ENCODE data around the gene ETFBKMT. TPM values are rescaled to one million over a fixed set of nuclear protein-coding genes. Genes with fewer than 3 reads are reported as not detected.
"Not testable (repeated sequence)": the region's sequence is repeated elsewhere in the genome, so short reads cannot be mapped to it uniquely, and the experiment has no call there.

The ETFBKMT gene
- total RNA-seq, 1 experiment from 2014 or later: 2.6 TPM

DNA sequence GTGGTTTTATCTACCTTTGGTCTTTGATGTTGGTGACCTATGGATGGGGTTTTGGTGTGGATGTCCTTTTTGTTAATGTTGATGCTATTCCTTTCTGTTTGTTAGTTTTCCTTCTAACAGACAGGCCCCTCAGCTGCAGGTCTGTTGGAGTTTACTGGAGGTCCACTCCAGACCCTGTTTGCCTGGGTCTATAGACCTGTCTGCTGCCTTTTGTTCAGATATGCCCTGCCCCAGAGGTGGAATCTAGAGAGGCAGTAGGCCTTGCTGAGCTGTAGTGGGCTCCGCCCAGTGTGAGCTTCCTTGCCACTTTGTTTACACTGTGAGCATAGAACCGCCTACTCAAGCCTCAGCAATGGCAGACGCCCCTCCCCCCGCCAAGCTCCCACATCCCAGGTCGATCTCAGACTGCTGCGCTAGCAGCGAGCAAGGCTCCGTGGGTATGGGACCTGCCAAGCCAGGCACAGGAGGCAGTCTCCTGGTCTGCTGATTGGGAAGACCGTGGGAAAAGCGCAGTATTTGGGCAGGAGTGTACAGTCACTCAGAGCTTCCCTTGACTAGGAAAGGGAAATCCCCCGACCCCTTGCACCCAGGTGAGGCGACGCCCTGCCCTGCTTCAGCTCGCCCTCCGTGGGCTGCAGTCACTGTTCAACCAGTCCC, 59.2 kb downstream of the ETFBKMT start:
- DNase-seq (ENCODE audit: low spot score): not testable (repeated sequence)

DNA sequence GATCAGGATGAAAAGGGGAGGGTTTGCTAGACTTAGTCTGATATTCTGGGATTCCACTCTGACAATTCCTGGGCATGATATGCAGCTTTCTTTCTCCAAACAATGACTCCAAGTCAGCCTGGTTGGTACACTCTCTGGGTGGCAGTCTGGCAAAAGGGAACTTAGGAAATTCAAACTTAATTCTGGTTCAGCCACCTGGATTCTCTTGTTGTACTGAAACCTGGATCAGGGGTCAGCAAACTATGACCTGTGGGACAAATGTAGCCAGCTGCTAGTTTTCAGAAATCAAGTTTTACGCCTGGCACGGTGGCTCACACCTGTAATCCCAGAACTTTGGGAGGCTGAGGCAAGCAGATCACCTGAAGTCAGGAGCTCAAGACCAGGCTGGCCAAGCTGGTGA, 63.1 kb downstream of the ETFBKMT start:
- no peak for DNase-seq (ENCODE audit: low spot score)

Other genes with a start within 250 kb of the ETFBKMT start
- gene DENND5B, start 68.6 kb upstream of the ETFBKMT start, total RNA-seq (2014; rRNA removed; shearing (Covaris generic)): 19.8 and 22.7 TPM in 2 replicates
- gene AMN1, start 69.3 kb downstream of the ETFBKMT start, total RNA-seq (2014; rRNA removed; shearing (Covaris generic)): 21.5 and 26.4 TPM in 2 replicates